ENCODE data around the gene GSE1.

GSE1 gene

DNA sequence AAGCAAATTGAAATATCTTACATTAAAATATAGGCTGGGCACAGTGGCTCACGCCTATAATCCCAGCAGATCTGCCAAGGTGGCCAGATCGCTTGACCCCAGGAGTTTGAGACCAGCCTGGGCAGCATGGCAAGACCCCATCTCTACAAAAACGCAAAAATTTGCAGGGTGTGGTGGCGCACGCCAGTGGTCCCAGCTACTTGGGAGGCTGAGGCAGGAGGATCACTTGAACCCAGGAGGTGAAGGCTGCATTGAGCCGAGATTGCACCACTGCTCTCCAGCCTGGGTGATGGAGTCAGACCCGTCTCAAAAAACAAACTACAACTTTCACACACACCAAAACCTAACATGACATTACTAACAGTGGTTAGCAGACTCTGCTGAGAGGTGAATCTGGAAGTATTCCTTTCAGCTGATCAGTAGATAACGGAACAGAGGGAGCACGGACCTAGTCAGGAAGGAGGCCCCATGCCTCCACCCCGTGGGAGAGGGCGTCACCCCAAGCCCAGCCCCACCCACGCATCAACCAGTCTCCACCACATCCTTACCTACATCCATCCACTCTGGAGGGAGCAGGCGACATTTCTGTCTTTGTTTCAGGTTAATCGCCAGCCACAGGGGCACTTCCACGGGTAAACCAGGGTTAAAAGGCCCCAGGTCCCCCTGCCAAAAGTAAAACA lies 73.9 kb downstream of the GSE1 start:
- no peak for DNase-seq

DNA sequence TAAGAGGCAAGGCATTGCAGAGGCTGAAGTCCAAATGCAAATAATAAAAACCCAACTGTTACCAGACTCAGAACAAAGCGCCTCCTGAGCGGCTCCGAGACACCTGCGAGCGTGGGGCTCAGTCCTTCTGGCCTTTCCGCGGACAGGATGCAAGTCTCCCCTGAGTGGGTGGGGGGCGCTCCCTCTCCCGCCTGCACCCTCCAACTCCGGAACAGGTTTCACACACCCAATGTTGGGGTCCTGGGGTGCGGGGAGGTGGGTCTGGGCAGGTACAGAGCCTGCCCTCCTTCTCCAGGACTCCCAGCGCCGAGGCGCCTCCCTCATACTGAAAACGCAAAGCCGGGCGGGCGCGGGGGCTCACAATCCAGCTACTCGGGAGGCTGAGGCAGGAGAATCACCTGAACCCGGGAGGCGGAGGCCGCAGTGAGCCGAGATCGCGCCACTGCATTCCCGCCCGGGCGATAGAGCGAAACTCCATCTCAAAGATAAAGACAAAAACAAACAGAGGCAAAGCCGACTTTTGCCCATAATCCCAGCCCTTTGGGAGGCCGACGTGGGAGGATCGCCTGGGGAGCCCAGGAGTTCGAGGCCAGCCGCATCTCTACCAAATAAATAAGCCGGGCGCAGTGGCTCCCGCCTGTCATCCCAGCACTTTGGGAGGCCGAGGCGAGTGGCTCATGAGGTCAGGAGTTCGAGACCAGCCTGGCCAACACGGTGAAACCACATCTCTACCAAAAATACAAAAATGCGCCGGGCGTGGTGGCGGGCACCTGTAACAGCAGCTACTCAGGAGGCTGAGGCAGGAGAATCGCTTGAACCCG lies 74.7 kb downstream of the GSE1 start:
- no peak for DNase-seq

DNA sequence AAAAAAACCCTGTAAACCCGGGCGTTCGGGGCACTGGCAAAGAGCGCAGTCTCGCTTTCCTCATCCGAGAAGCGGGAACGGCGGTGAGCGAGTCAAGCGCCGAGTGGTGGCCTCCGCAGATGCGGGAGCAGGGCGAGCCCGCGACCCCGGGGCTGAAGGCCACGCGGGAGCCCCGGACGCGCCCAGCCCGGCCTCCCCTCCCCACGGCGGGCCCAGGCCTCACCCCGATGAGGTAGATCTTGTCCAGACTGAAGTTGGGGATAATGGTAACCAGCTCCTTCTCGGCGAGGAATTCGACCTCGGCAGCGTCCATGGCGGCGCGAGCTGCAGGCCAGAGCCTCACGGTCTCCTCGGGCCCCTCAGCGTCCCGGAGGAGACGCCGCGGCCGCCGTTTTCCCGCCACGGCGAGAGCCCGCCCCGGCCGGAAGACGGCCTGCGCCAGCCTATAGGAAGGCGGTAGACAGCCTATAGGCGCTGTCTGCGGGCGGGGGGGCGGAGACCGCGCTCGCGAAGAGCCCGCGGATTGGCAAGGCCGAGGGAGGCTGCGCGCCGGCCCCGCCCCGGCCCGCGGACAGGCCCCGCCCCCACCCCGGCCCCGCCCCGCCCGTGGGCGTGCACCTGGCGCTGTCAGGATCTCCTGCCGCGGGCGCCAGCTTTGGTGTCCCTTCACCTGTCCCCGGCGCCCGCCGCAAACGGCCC lies 75.6 kb downstream of the GSE1 start, which contains the start of gene GINS2:
TSS of gene GINS2 (minus strand) at position 369 of the 699 bp plus-strand sequence. CDS start at position 313, 56 bp downstream.
- peak; percentile 83 for DNase-seq

DNA sequence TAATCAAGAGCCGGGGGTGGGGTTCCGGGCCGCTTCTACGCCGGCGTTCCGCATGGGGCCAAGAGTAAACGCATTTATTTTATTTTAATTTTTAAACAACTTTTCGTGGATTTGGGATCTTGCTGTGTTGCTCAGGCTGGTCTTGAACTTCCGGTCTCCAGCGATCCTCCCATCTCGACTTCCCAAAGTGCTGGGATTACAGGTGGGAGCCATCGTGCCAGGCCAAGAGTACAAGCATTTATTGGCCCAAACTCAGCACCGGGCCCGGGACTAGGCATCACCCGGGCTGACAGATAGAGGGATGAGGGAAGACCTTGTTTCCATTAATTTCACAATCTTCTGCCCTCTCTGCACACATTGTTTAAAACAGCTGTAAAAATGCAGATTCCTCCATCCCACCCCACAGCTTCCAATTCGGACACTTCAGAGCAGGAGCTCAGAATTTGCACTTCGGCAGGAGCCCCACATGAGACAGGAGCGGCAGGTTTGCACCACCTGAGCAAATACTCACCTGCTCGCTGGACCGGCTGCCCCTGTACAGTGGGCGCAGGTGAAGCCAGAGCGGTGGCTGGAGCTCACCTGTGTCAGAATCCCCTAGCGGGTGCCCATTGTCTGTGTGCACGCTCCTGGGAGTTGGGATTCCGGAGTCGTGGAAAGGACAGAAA lies 76.3 kb downstream of the GSE1 start:
- no peak for DNase-seq

DNA sequence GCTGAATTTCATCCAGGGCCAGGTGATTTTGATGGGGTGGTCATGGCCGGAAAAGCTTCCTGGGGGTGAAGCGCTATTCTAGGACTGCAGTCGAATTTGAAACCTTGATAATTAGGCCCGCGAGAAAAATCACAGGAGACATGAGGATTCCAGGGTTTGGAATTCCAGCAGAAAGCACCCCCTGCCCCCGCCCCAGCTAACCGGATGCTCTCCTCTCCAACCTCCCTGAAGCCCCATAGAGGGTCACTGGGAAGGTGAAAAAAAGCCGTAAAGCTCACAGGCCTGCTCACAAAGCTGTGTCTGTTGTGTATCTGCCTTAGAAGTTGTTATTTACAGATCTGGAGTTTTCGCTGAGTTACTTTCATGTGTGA lies 76.8 kb downstream of the GSE1 start:
- DNase-seq: no peak

DNA sequence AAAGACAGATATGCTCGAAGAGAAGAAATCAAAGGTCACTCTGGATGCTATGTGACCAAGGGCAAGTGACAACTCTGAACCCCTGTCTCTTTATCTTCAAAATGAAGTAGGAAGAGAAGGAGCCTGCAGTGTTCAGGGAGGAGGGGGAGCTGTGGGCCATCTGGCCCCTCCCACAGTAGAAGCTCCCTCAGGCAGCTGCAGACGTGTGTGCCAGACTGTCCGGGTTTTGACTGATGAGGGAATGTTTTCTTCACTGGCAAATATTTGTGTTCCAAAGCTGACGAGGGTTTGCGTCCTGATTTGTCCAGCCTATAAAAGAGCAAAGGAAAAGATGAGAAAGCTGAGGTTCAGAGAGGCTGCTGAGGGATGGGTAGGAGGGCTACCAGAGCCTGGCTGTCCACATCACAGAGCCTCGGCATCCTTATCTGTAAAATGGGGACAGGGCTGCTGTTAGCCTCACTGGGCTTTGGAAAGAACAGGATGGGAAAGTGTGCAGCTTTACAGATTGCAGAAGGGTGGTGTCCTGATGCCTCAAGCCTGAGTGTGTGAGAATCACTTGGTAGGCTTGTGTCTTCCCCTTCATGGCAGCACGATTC lies 77.4 kb downstream of the GSE1 start:
- DNase-seq: no peak

DNA sequence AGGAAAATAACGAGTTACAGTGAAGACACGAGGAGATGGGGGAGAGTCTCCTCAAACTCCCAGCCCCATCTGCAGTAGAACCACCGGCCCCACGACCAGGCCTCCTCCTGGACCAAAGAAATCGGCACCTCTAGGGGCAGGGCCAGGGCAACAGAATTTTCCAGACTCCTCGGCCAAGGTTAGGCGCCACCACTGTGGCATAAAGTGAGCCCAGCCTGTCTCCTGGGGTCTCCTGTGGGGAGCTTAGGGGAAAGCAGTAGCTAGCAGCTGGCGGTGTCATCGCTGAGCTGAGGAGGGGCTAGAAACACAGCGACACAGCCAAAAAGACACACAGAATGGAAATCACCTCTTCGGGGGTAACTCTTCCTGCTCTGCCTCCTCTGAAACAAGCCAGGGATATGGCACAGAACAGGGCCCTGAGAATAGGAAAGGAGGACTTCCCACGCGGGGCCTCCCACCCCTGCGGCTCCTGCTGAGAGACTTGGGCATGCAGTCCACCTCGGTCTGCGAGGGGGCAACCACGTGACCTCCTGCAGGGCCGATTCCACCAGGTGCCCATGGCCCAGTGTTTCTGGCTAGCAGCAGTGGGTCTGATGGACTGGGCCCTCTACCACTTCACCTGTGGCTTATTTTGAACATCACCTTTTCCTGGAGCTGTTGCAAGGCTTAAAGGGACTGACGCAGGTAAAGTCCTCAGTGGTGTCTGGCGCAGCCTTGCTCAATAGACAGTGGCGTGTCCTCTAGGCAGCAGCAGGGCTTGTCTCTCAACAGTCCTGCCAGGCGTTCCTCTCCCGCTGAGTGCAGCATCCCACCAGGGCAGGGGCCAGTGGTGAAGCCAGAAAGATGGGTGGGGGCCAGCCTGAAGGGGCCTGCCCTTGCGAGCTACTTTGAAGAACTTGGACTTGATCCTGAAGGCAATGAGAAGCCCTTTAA lies 82.3 kb downstream of the GSE1 start:
- DNase-seq: no peak

DNA sequence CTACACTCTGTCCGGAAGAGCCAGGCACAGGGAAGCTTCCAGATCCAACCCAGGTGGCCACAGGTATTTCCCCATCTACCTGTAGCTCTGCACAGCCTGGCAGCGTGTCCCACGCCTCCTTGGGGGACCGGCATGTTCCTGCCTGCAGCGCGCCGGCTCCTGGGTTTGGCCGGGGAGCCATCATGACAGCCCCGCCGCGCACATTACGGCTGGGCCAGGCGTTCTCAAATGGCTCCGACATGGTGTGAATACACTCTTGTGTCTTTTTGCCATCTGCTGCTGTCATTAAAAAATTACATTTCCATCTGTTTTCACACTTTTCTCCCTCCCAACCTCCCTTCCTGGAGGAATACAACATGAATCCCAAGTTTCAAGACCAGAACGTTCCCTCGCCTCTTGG lies 83.7 kb downstream of the GSE1 start:
- DNase-seq: no peak

DNA sequence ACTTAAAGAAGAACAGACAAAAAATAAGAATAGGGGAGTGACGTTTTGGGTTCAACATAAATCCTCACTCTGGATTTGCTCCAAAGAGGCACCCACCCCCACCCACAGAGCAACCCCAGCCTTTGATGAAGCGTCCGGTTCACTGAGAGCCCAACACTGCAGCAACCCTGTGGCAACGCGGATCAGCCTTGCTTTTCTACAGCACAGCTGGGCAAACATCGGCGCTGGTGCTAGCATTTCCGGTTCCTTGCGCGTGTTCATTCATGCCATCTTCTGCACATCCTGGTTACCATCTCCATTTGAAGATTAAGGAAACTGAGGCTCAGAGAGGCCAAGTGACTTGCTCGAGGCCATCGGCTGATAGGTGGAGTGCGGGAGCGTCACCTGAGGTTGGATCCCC lies 84.3 kb downstream of the GSE1 start:
- no peak for DNase-seq

DNA sequence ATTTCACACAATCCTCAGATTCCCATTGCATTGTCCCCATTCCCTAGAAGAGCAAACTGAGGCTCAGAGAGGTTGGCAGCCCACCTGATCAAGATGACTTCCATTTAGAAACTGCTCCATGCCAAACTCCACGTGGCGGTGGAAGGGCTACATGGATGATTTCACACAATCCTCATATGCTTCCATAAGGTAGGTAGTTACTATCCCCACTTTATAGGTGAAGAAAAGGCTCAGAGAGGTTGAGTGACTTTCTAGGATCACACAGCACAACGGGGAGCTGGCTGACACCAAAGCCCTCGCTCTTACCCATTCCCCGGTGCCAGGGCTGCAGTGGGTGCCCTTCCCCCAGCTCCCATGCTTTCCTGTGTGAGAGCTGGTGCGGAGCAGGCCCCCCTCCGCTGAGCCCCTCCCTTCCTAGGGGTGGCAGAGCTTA lies 85.4 kb downstream of the GSE1 start:
- DNase-seq: no peak

DNA sequence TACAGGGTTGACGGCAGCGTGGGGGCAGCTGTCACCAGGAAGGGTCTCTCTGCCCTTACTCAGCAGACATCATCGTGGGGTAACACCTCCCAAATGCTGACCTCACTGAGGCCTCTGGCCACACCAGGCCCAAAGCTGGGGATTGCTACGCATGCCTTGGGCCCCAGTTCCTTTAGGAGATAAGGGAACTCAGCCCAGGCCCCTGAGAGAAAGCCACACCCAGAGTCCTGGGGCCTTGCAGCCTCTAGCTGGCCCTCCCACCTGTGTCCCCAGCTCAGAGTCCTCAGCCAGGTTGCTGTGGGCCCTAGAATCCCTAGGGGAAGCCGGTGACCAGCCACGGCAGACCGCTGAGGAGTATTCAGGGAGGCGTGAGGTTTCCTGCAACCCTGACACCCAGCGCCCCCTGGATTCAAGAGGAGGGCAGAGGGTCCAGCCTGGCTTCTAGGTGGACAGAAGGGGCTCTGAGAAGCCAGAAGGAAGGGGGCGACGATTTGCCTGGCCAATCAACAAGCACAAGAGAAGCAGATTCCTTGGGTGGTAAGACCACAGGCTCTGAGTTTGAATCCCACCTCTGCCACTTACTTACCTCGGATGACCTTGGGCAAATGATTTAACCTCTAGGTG lies 85.9 kb downstream of the GSE1 start:
- DNase-seq: no peak

DNA sequence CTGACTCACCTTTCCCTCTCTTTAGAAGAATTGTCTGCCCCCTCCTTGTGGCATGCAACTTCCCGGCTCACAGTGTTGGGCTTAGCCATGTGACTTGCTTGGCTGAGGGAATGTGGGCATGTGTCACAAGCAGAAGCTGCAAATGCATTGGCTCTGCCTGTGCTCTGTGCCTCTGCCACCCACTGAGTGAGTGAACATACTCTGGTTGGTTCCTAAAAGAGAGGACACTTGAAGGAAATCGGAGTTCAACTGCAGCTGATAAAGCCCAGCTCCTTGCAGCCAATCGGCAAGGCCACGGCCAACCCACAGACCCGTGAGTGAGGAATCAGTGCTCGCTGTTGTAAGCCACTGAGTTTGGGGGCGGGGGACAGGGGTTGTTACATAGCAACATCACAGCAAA lies 86.5 kb downstream of the GSE1 start:
- no peak for DNase-seq

DNA sequence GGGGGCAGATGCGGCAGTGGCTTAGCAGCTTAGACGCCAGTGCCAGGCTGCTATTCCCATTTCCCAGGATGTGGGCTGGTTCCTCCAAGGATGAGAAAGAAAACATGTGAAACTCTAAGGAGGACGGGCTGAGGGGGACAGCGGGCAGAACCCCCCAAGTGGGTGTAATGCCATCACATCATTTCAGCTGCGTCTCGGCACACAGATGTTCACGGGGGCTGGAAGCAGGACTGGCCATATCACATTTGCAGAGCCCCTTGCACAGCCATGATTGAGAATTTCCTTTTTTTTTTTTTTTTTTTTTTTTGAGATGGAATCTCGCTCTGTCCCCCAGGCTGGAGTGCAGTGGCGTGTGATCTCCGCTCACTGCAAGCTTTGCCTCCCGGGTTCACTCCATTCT lies 90.9 kb downstream of the GSE1 start:
- DNase-seq: no peak

DNA sequence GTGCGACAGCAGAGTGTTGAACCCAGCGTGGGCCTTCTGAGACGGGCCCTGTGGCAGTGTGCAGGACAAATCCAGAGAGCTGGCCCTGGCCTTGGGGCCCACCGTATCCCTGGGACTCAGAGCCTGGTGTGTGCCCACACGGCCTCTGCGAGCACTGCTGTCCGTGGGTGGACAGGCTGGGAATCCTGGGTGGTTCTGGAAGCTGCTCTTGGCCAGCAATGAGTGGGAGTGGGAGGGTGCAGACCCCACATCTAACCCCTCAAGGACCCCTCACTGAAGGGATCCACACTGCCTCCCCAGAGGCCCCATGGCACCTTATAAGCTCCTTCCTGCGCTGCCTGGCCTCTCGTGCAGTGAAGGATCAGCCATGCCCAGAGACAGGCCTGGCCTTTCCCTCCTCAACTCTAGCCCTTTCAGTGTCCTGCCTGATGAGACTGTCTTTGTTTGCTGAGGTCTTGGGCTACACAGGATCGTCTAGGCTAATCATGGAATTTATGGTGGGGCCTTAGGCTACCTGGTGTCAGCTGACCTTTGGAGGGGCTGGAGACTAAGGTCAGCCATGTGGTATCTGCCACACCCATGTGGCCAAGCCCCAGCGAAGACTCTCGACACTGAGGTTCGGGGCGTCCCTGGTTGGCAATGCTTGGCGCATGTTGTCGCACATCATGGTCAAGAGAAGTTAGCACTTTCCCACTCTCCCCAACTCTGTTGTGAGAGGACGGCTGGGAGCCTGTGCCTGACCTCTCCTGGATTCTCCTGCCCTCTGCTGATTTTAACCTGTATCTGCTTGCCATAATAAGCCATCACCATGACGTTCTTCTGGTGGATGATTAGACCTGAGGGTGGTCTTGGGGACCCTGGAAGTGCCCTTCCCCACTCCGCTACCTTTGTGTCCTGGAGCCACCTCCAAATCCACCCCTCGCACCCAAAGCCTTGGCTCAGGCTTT lies 92.1 kb downstream of the GSE1 start:
- no peak for DNase-seq

DNA sequence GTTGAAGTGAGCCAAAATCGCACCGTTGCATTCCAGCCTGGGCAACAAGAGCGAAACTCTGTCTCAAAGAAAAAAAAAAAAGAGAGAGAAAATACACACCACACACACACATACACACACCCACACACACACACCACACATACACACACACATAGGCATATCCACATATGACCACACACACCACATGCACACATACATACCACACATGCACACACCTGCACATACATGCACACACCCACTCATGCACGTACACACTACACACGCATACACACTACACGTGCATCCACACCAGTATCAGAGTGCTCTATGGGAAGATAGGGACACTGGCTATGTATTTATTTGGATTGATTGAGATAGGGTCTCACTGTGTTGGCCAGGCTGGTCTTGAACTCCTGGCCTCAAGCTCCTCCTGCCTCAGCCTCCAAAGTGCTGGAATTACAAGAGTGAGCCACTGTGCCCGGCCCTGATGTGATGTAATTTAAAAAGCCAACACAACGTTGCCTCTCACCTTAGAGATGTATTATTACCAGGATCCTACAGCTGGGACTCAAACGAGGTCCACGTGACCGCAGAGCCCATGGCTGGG lies 93.4 kb downstream of the GSE1 start:
- DNase-seq: no peak

DNA sequence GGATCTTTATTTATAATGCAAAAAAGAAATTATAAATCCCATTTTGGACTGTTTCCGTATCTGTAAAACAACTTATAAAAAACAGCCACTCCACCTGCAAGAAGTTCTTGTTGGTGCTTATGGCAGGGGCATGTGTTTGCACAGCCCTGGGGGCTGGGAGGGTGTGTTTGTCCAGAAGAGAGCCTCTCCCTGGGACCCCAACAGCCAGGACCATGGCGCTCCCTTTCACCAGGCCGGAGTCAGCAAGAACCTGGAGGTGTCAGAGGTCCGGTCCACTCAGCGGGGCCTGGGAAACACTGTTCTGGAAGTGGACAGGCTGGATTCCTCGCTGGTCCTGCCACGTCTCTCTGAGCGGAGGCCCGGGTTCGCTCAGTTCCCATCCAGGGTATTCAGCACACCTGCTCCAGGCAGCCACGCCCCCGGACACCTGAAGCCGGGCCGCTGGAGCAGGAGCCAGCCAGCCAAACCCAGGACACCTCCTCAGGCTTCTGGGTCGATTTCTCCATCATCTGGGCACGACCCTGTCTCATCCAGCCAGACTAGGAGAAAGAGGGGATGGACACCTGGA lies 94.5 kb downstream of the GSE1 start:
- no peak for DNase-seq

DNA sequence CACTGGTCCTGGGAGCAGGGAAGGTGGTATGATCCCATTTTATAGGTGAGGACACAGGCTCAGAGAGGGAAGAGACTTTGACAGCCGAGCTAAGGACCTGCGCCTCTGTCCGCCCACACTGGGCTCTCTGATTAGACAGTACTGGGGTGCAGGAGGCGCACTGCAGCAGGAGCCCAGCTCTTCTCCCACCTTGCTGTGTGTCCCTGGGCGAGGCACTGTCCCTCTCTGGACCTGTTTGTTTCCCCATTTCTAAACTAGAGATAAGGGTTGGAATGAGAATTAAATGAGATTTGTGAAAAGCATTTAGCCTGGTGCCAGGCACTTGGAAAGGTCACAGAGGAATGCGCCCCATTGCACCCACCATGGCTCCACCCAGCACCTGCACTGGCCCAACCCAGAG lies 95.2 kb downstream of the GSE1 start:
- no peak for DNase-seq

DNA sequence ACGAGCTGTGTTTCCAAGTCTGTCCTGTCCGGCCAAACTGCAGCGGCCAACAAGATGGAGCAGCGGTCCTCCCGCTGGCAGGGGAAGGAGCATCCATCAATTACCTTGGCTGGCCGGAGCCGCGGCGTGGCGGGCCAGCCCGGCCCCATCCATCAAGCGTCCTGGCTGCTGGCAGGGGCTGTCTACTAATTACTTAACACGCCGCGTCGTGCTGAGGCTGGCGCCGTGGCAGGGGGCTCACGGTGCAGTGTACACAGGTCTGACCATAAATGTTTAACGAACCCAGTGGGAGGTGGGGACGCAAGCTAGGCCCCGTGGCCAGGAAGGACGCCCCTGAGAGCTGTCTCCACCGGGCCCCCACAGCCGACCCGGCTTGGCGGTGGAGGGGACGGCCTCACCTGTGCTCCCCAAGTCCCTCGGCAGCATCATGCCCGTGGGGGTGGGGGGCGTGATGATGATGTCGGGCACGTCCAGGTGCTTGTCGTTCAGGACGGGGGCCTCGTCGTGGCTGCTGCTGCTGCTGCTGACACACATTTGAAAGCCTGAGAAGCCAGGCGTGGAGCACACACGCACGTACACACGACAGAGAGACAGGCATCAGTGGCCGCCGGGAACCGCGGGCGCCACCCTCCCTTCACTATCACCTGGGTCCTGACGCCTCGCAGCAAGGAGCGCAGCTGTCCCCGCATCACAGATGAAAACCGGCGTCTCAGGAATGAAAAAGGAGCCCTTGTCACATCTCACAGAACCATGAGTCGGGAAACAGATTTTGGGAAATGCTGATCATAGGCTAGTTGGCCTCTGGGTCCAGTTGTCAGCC lies 96.9 kb downstream of the GSE1 start:
- no peak for DNase-seq

Measured in T-helper 9 cell (primary cell).